Measurements from ENCODE around the gene SLC6A20.

Gene SLC6A20

GRCh38 chr3:45816544-45816943 lies 20.2 kb upstream of the SLC6A20 start:
- no peak overlapping the region for H3K27ac Mint-ChIP-seq
- H3K4me1 Mint-ChIP-seq (ENCODE audit: low read depth) = no peaks in the 10 kb centered on the region
- H3K9me3 Mint-ChIP-seq = no peaks in the 10 kb centered on the region
- H3K27me3 Mint-ChIP-seq = no peaks in the 10 kb centered on the region
- H3K36me3 Mint-ChIP-seq (ENCODE audit: low read depth) = peaks cover 5% of the 10 kb centered on the region
- intact Hi-C loops (cut with micrococcal nuclease) = no loop called here
- H3K4me3 Mint-ChIP-seq = no peak overlapping the region

GRCh38 chr3:45814322-45814721 lies 18.0 kb upstream of the SLC6A20 start:
- Mint-ChIP-seq H3K4me1 (ENCODE audit: low read depth) (no peaks in the 10 kb centered on the region), H3K27ac (no peak overlapping the region), H3K27me3 (no peaks in the 10 kb centered on the region), H3K4me3 (no peak overlapping the region), H3K36me3 (ENCODE audit: low read depth) (no peaks in the 10 kb centered on the region), H3K9me3 (no peaks in the 10 kb centered on the region)
- intact Hi-C loops (cut with micrococcal nuclease) = no loop called here

DNA sequence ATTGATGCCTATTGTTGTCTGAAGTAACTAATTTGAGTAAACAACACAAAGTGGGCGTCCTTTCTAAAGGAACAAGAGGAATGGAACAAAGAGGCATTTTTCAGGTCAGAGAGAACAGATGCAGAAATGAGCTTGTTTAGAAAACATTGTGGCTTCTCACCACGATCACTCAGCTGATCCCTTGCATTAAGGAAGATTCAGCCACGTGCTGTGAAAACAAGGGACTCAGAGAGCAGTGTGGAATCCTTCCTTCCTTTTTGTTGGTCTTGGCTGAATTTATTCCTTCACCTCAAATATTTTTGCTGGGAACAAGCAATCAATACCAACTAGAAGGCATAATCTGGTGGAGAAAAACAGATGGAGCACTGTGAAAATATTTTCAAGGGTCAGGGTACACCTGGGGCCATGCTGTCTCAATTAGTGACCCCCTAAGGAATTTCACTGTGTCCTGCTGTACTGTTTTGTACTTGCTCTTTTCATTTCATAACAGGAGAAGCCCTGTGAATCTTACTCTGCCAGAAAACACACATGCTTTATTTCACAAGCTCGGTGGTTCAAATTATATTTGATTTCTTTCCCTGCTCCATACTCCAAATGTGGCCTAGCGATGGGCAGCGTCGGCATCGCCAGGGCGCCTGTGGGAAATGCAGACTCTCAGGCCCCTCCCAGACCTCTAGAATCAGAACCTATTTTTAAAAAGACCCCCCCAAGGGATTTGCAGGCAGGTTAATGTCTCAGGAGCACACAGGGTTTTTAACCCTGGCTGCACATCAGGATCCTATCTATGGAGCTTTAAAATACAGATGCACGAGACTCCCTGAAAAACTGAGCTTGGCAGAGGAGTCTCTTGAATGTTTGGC lies 11.6 kb upstream of the SLC6A20 start:
- Mint-ChIP-seq H3K9me3 (no peaks in the 10 kb centered on the region), H3K4me3 (no peak overlapping the region), H3K4me1 (ENCODE audit: low read depth) (no peaks in the 10 kb centered on the region), H3K36me3 (ENCODE audit: low read depth) (no peaks in the 10 kb centered on the region), H3K27ac (no peak overlapping the region), H3K27me3 (no peaks in the 10 kb centered on the region)
- intact Hi-C loops (cut with micrococcal nuclease) = no loop called here

GRCh38 chr3:45807133-45807532 lies 10.8 kb upstream of the SLC6A20 start:
- no peaks in the 10 kb centered on the region for H3K36me3 Mint-ChIP-seq (ENCODE audit: low read depth)
- no peak overlapping the region for H3K4me3 Mint-ChIP-seq
- intact Hi-C loops (cut with micrococcal nuclease) = no loop called here
- no peaks in the 10 kb centered on the region for H3K4me1 Mint-ChIP-seq (ENCODE audit: low read depth)
- H3K27me3 Mint-ChIP-seq = no peaks in the 10 kb centered on the region
- H3K27ac Mint-ChIP-seq = no peak overlapping the region
- no peaks in the 10 kb centered on the region for H3K9me3 Mint-ChIP-seq

GRCh38 chr3:45806072-45806471 lies 9.7 kb upstream of the SLC6A20 start:
- Mint-ChIP-seq H3K27ac (no peak overlapping the region), H3K4me1 (ENCODE audit: low read depth) (no peaks in the 10 kb centered on the region), H3K27me3 (no peaks in the 10 kb centered on the region), H3K9me3 (no peaks in the 10 kb centered on the region), H3K4me3 (no peak overlapping the region), H3K36me3 (ENCODE audit: low read depth) (no peaks in the 10 kb centered on the region)
- intact Hi-C loops (cut with micrococcal nuclease) = no loop called here

DNA sequence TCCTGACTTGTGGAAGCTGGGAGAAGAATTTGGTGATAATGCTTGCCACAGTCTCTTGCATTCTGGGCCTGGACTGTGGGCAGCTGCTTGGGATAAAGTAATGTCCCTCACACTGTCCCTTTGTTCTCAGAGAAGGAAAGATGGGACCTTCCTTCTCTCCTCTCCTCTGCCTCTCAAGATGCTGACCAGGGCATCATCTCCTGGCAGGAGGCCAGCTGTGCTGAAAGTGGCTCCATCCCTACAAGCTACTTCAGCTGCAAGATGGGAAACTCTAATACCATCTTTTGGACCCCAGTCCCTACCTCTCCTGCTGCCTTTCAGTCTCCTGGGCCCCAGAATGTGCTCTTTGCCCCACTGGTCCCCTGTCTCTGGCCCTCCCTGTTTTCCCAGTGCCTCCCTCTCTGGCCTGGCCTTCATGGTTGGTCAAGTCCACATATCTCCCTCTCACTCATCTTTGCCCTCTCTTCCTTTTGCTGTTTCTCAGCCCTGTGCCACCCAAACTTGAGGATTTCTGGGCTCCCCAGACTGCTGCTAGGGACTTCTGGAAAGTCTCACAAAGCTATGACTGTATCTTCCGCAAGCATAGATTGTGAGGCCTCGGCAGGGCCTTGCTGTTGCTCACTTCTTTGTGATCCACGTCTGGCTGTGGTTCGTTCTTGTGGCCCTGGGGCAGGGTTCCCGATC lies 7.1 kb upstream of the SLC6A20 start:
- Mint-ChIP-seq H3K9me3 (no peaks in the 10 kb centered on the region), H3K4me1 (ENCODE audit: low read depth) (no peaks in the 10 kb centered on the region), H3K4me3 (no peak overlapping the region), H3K27me3 (peaks cover 13% of the 10 kb centered on the region), H3K36me3 (ENCODE audit: low read depth) (no peaks in the 10 kb centered on the region), H3K27ac (no peak overlapping the region)
- intact Hi-C loops (cut with micrococcal nuclease) = no loop called here

- no peaks in the 10 kb centered on the region for H3K4me1 Mint-ChIP-seq (ENCODE audit: low read depth)
- H3K9me3 Mint-ChIP-seq = no peaks in the 10 kb centered on the region
- no peaks in the 10 kb centered on the region for H3K36me3 Mint-ChIP-seq (ENCODE audit: low read depth)
- peaks cover 25% of the 10 kb centered on the region for H3K27me3 Mint-ChIP-seq
- H3K27ac Mint-ChIP-seq = no peak overlapping the region
- intact Hi-C loops (cut with micrococcal nuclease) = no loop called here
- H3K4me3 Mint-ChIP-seq = no peak overlapping the region
Observed at GRCh38 chr3:45802146-45802545, 5.8 kb upstream of the SLC6A20 start.

- peaks cover 39% of the 10 kb centered on the region for H3K27me3 Mint-ChIP-seq
- peaks cover 5% of the 10 kb centered on the region for H3K4me1 Mint-ChIP-seq (ENCODE audit: low read depth)
- intact Hi-C loops (cut with micrococcal nuclease) = no loop called here
- H3K4me3 Mint-ChIP-seq = no peak overlapping the region
- no peak overlapping the region for H3K27ac Mint-ChIP-seq
- no peaks in the 10 kb centered on the region for H3K36me3 Mint-ChIP-seq (ENCODE audit: low read depth)
- no peaks in the 10 kb centered on the region for H3K9me3 Mint-ChIP-seq
Observed at GRCh38 chr3:45800611-45801010, 4.3 kb upstream of the SLC6A20 start.

DNA sequence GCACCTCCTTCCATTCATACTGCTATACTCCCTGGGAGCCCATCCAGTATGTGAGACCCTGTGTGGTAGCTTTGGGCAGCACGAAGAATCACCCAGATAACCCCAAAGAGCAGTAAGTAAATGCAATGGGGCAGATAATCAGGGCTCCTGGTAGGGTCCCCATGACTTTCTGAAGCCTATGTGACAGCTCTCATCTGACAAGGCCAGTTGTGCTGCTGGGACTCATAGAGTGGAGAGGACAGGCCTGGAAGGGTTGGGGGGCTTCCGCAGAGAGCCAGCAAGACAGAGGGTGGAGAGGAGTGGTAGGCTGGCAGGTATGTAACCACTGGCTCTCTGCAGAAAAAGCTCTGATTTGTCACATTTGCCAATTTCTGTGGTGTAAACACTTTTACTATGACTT lies 3.2 kb upstream of the SLC6A20 start:
- Mint-ChIP-seq H3K4me3 (no peak overlapping the region), H3K27me3 (peaks cover 50% of the 10 kb centered on the region), H3K27ac (no peak overlapping the region), H3K4me1 (ENCODE audit: low read depth) (peaks cover 8% of the 10 kb centered on the region), H3K9me3 (no peaks in the 10 kb centered on the region), H3K36me3 (ENCODE audit: low read depth) (no peaks in the 10 kb centered on the region)
- intact Hi-C loops (cut with micrococcal nuclease) = no loop called here

GRCh38 chr3:45798034-45798433 lies 1.7 kb upstream of the SLC6A20 start:
- intact Hi-C loops (cut with micrococcal nuclease) = no loop called here
- peaks cover 8% of the 10 kb centered on the region for H3K4me1 Mint-ChIP-seq (ENCODE audit: low read depth)
- H3K36me3 Mint-ChIP-seq (ENCODE audit: low read depth) = no peaks in the 10 kb centered on the region
- no peaks in the 10 kb centered on the region for H3K9me3 Mint-ChIP-seq
- H3K27ac Mint-ChIP-seq = no peak overlapping the region
- H3K4me3 Mint-ChIP-seq = no peak overlapping the region
- H3K27me3 Mint-ChIP-seq = peaks cover 61% of the 10 kb centered on the region

- Mint-ChIP-seq H3K4me1 (ENCODE audit: low read depth) (peaks cover 8% of the 10 kb centered on the region), H3K36me3 (ENCODE audit: low read depth) (no peaks in the 10 kb centered on the region), H3K4me3 (peak overlapping the region; percentile 57), H3K27me3 (peaks cover 61% of the 10 kb centered on the region), H3K9me3 (no peaks in the 10 kb centered on the region), H3K27ac (no peak overlapping the region)
- intact Hi-C loops (cut with micrococcal nuclease) = no loop called here
Observed at GRCh38 chr3:45796902-45797637, 734 bp upstream of the SLC6A20 start.

DNA sequence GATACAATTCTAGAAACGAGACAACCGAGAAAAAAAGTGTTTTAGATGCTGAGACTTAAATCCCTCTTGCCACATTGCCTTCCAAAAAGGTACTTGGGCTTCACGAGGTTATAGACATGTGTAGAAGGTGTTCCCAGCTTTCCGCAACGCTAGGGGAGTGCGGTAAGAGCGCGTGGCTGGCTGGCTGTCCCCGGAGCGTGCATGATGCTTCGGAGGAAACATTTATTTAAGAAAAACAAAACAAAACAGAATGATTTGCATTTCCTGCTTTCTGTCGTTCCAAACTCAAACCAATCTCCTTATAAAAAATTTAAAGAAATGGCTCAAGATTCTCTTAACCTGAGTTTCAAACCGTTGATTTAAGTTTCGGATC lies 841 bp downstream of the SLC6A20 start:
- Mint-ChIP-seq H3K36me3 (ENCODE audit: low read depth) (no peaks in the 10 kb centered on the region), H3K27ac (no peak overlapping the region), H3K9me3 (no peaks in the 10 kb centered on the region), H3K27me3 (peaks cover 62% of the 10 kb centered on the region), H3K4me3 (no peak overlapping the region), H3K4me1 (ENCODE audit: low read depth) (peaks cover 16% of the 10 kb centered on the region)
- intact Hi-C loops (cut with micrococcal nuclease) = no loop called here

- no peaks in the 10 kb centered on the region for H3K9me3 Mint-ChIP-seq
- H3K27me3 Mint-ChIP-seq = peaks cover 62% of the 10 kb centered on the region
- H3K27ac Mint-ChIP-seq = no peak overlapping the region
- no peaks in the 10 kb centered on the region for H3K36me3 Mint-ChIP-seq (ENCODE audit: low read depth)
- H3K4me1 Mint-ChIP-seq (ENCODE audit: low read depth) = peaks cover 16% of the 10 kb centered on the region
- H3K4me3 Mint-ChIP-seq = no peak overlapping the region
- intact Hi-C loops (cut with micrococcal nuclease) = no loop called here
Observed at GRCh38 chr3:45794660-45795059, 1.7 kb downstream of the SLC6A20 start.

GRCh38 chr3:45794177-45794560 lies 2.2 kb downstream of the SLC6A20 start:
- H3K4me3 Mint-ChIP-seq = no peak overlapping the region
- no peak overlapping the region for H3K27ac Mint-ChIP-seq
- H3K27me3 Mint-ChIP-seq = peaks cover 57% of the 10 kb centered on the region
- peaks cover 16% of the 10 kb centered on the region for H3K4me1 Mint-ChIP-seq (ENCODE audit: low read depth)
- intact Hi-C loops (cut with micrococcal nuclease) = no loop called here
- H3K9me3 Mint-ChIP-seq = no peaks in the 10 kb centered on the region
- H3K36me3 Mint-ChIP-seq (ENCODE audit: low read depth) = no peaks in the 10 kb centered on the region

All from dendritic cell treated with granulocyte-macrophage colony-stimulating factor and Interleukin-4, amounts not matched to agents 40 ng/mL and 50 ng/mL, for 4 days (primary cell).